Ectodermal cell (in vitro differentiated cells): ENCODE results near the gene METTL5.

Source experiments
- H3K27ac ChIP-seq: 2 replicates; pipeline ENCODE4 v1.7.0; 2013; ENCODE audit warnings: mild to moderate bottlenecking, low read depth, low read length; ENCODE audit not compliant: insufficient read depth, poor library complexity, severe bottlenecking
- H3K27me3 ChIP-seq: 2 replicates; pipeline ENCODE4 v1.7.0; 2013; ENCODE audit warnings: mild to moderate bottlenecking, low read length; ENCODE audit not compliant: insufficient read depth, control insufficient read depth, poor library complexity, severe bottlenecking
- H3K36me3 ChIP-seq: one replicate; pipeline ENCODE4 v1.7.0; 2013; ENCODE audit warnings: low read length; ENCODE audit not compliant: control insufficient read depth, insufficient read depth
- H3K4me1 ChIP-seq: one replicate; pipeline ENCODE4 v1.7.0; 2013; ENCODE audit warnings: low read length; ENCODE audit not compliant: control insufficient read depth, insufficient read depth
- H3K4me3 ChIP-seq: 2 replicates; pipeline ENCODE4 v1.7.0; 2013; ENCODE audit warnings: low read depth, low read length, control low read depth; ENCODE audit not compliant: insufficient read depth
- H3K9me3 ChIP-seq: 2 replicates; pipeline ENCODE4 v1.7.0; 2013; ENCODE audit warnings: mild to moderate bottlenecking, low read length, moderate library complexity; ENCODE audit not compliant: control insufficient read depth
- WGBS, 2 experiments: methylation state at CpG; one replicate each; pipeline ENCODE4 v1.1.7; 2013; ENCODE audit warnings: missing lambda C conversion rate in 2 of 2; 5-methylcytosine and 5-hydroxymethylcytosine counted together

Gene METTL5

DNA sequence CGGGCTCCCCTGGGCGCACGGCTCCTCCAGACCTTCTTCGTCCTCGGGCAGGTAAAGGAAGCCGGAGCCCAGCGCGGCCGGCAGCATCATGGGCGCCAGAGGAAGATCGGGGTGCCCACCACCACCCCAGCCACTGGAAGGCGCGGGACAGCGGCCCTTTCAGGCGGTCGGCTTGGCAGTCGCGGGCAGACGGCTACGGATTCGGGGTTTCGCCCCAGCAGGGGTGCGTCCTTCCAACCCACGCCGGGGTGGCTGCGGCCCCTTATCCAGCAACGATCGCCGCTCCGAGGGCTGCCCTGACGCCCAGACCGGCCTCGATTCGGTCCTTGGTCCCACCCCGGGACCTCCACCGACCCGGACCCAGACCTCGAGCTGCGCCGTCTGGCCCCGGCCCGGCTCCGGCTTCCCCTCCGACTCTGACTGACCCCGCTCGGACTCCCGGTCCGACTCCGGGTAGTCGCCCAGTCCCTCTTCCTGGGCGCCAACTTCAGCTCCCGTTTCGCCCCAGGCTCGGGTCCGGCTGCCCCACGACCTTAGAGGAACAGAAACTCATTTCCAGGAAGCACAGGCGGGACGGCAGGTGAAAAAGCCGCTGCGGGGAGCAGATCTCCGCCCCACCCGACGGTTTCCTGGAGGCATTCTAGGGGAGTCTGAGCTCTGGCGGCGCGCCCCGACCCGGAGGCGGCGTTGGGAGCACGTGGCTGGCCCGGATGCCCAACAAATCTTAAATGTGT, 56.3 kb downstream of the METTL5 start:
- no peaks in the 10 kb centered on the region for H3K4me1 ChIP-seq

DNA sequence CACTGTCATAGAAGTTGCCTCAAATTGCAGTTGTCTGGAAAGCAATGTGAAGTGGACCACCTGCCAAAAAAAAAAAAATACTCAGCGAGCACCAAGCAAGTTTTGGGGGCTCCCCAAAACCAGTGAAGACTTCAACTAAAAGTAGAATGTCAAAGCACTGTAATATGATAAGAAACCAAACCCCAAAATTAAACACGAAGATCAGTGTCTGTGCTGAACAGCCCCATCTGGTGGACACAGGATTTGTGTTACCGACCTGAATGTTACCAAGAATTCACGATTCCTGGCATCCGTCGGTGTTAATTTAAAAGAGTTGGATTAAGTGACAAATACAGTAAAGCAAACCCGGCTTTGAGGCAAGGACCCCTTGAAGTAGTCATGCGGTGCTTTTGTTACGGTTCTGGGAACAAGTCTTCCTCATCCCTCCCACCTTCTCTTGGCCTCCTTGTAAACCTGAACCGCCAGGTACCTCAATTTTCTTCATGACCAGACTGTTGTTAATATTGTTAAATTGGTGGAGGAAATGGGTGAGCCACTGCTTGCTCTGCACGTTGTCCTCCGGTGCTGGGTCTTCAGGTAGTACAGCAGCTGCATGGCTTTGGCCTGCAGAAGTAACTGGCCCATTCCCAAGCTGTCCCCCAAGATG, 57.3 kb downstream of the METTL5 start:
- Histone ChIP-seq H3K27me3 (peaks cover 3% of the 10 kb centered on the region), H3K36me3 (no peaks in the 10 kb centered on the region), H3K27ac (no peak overlapping the region), H3K9me3 (no peaks in the 10 kb centered on the region), H3K4me3 (no peak overlapping the region), H3K4me1 (no peaks in the 10 kb centered on the region)
- WGBS, 2 experiments = 55 to 57% methylated on average over 11 to 12 of the region's 12 CpGs

More for the DNA sequence above, 56.3 kb downstream of the METTL5 start:
- Histone ChIP-seq H3K9me3 (no peaks in the 10 kb centered on the region), H3K27me3 (peaks cover 3% of the 10 kb centered on the region), H3K27ac (no peak overlapping the region), H3K36me3 (no peaks in the 10 kb centered on the region), H3K4me3 (no peak overlapping the region)
- WGBS, 2 experiments = 95 to 96% methylated on average over 72 of the region's 72 CpGs

DNA sequence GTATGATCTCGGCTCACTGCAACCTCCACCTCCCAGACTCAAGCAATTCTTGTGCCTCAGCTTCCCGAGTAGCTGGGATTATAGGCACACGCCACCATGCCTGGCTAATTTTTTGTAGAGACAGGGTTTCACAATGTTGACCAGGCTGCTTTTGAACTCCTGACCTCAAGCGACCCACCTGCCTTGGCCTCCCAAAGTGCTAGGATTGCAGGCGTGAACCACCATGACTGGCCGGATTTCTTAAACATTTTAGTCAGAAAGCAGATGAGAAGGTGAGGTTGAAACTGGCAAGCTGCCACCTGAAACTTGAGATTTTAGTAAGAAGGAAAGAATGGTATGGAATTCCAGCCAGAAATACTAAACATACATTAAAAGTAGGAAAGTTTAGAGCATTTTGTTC, 59.2 kb downstream of the METTL5 start:
- WGBS, 2 experiments = 88 to 90% methylated on average over 6 of the region's 6 CpGs
- peaks cover 3% of the 10 kb centered on the region for H3K27me3 ChIP-seq
- no peak overlapping the region for H3K4me3 ChIP-seq
- no peak overlapping the region for H3K27ac ChIP-seq
- no peaks in the 10 kb centered on the region for H3K9me3 ChIP-seq
- H3K4me1 ChIP-seq = no peaks in the 10 kb centered on the region
- no peaks in the 10 kb centered on the region for H3K36me3 ChIP-seq

DNA sequence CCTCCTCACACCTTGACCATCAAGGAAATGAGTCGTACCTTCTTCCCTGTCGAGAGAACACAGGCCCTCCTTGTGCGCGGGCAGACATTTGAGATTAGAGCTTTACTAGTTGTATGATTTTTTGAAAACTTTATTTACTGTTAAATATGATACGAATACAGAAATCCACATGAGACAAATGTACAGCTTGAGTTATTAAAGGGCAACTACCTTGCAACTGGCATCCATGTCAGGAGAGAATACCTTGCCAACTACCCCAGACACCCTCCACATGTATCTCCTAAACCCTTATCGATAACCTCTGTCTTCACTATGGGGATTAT, 62.8 kb downstream of the METTL5 start:
- Histone ChIP-seq H3K4me3 (no peak overlapping the region), H3K27ac (no peak overlapping the region), H3K4me1 (no peaks in the 10 kb centered on the region), H3K36me3 (no peaks in the 10 kb centered on the region), H3K27me3 (no peaks in the 10 kb centered on the region), H3K9me3 (no peaks in the 10 kb centered on the region)
- WGBS, 2 experiments = 96 to 100% methylated on average over 6 of the region's 6 CpGs
